Measurements from ENCODE around the gene MAP3K21. TPM values are rescaled to one million over a fixed set of nuclear protein-coding genes. Genes with fewer than 3 reads are reported as not detected.

Gene MAP3K21
- total and polyA plus RNA-seq, 2 of the 8 experiments (the other 6 are each of a cell fraction or from before 2014, with no cell fraction given) = 21.2 to 21.8 TPM

DNA sequence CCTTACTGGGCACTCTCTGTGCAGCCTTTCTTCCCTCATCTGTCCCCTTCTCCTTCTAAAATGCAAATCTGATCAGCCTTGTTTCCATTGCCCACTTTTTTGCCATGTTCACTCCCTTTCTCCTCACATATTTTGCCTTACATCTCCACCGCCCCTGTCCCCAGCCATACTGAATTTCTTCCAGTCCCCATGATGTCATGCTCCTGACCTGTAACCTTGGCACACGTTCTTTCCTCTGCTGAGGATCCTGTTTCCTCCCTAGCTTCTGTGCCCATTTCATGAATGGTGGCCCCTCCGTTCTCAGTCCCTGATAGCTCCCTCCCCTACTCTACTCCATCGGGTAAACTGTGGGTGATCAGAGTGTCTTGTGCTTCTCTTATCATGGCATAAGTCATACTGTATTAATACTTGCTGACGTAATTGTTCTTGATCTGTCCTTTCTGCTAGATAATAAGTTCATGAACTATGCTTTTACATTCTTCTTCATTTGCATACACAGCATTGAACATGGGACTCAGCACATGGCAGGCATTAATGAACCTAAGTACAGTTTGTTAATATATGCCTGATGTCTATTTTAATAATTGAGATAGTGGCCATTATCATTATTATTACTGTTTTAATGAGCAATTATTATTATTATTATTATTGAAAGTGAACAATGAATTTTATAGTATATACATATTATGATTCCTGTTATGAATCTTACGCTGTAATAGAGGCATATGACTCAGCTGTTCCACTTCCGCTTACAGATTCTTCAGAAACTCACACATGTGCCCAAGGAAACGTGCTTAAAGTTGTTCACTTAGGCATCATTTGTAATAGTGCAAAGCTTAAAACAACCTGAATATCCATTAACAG is 28.5 kb downstream of the MAP3K21 start:
- 88% methylated on average over 8 of the region's 8 CpGs; no CpG with 5 or more reads in 1 of the 2 experiments for WGBS, 2 experiments (ENCODE audit: extremely low coverage in 1 of 2, insufficient coverage in 1 of 2, insufficient read length in 1 of 2, insufficient replicate concordance in 2 of 2, low coverage in 1 of 2, low lambda C conversion rate in 2 of 2, missing lambda C conversion rate in 1 of 2)
- Histone ChIP-seq H3K23me2 (ENCODE audit: low read depth, low read length) (no peaks in the 10 kb centered on the region), H3K4me3 (ENCODE audit: extremely low read depth in 1 of 4, insufficient read depth in 2 of 4, low read depth in 3 of 4, low read length in 4 of 4) (no peak overlapping the region), H2BK5ac (ENCODE audit: low read depth, low read length) (no peak overlapping the region), H4K91ac (replicated peaks; ENCODE audit: insufficient read length, low read length) (no peak overlapping the region), H3K79me2 (ENCODE audit: control insufficient read depth in 1 of 2, insufficient read depth in 2 of 2, low read length in 2 of 2) (no peaks in the 10 kb centered on the region), H2AFZ (ENCODE audit: low read length) (no peak overlapping the region), H3K27ac (ENCODE audit: low read depth, low read length) (no peak overlapping the region), H3K4ac (replicated peaks; ENCODE audit: insufficient read length, low read depth, low read length) (no peak overlapping the region), H3K14ac (ENCODE audit: insufficient read length) (no peak overlapping the region), H3K18ac (ENCODE audit: extremely low read depth, low read length) (no peak overlapping the region), H2BK15ac (ENCODE audit: low read length) (no peak overlapping the region), H3K79me1 (ENCODE audit: low read depth, low read length) (no peaks in the 10 kb centered on the region), H4K8ac (ENCODE audit: extremely low read depth, insufficient read depth, low read length) (no peak overlapping the region), H2BK120ac (replicated peaks; ENCODE audit: low read depth, low read length) (no peak overlapping the region), H3K4me1 (replicated peaks in 1 of 4; ENCODE audit: control insufficient read depth in 3 of 4, insufficient read depth in 4 of 4, low read length in 3 of 4) (no peaks in the 10 kb centered on the region), H3K4me2 (ENCODE audit: insufficient read depth in 1 of 2, low read depth in 2 of 2, low read length in 2 of 2) (no peak overlapping the region), H3K56ac (replicated peaks; ENCODE audit: insufficient read length, low read depth, low read length) (no peak overlapping the region), H3K27me3 (replicated peaks in 1 of 4; ENCODE audit: control insufficient read depth in 3 of 4, extremely low read depth in 1 of 4, insufficient read depth in 3 of 4, low read length in 3 of 4) (no peaks in the 10 kb centered on the region), H3K9ac (replicated peaks in 1 of 4; ENCODE audit: extremely low read depth in 1 of 4, low read depth in 3 of 4, low read length in 3 of 4) (no peak overlapping the region), H2BK12ac (ENCODE audit: low read depth, low read length) (no peak overlapping the region), H4K5ac (ENCODE audit: insufficient read length, low read depth, low read length) (no peak overlapping the region), H3K23ac (ENCODE audit: insufficient read length) (no peak overlapping the region), H2BK20ac (ENCODE audit: low read length) (no peak overlapping the region), H4K20me1 (replicated peaks in 1 of 2; ENCODE audit: control insufficient read depth in 1 of 2, insufficient read depth in 2 of 2, low read length in 2 of 2) (no peaks in the 10 kb centered on the region), H3K9me3 (ENCODE audit: insufficient read depth in 2 of 2, low read depth in 1 of 2, low read length in 1 of 2) (no peaks in the 10 kb centered on the region), H2AK5ac (ENCODE audit: low read depth, low read length) (no peak overlapping the region), H3K36me3 (ENCODE audit: control insufficient read depth in 2 of 4, insufficient read depth in 4 of 4, low read length in 3 of 4) (peaks cover 0 to 9% (median 1%) of the 10 kb centered on the region in 4 experiments; a peak in 3 of 8 replicates)
- FAIRE-seq (no peak), DNase-seq (ENCODE audit: low read depth in 1 of 2, low spot score in 2 of 2) (no peak)
- ChIA-PET CTCF (ENCODE audit: partially characterized antibody) (interaction anchor here (1.5 to 2.1 kb wide), 2 partner anchors 9 to 10 kb away, joined by 4 to 8 read pairs; no protein-coding TSS in a partner anchor), POLR2A (ENCODE audit: partially characterized antibody) (interaction anchor here (1.0 kb wide), 1 partner anchor 24 kb away, joined by 3 read pairs; no protein-coding TSS in a partner anchor)
- no peak for TF ChIP-seq EGR1 (IDR thresholded peaks at IDR 0.05; ENCODE audit: borderline replicate concordance, low read depth, low read length)
- TF ChIP-seq SIRT6 (IDR thresholded peaks at IDR 0.05; ENCODE audit: low read length) = no peak
- no peak for TF ChIP-seq GTF2F1 (IDR thresholded peaks at IDR 0.05; ENCODE audit: borderline replicate concordance, low read depth, low read length)
- TF ChIP-seq SP2 (IDR thresholded peaks at IDR 0.05; ENCODE audit: low read length) = no peak
- TF ChIP-seq RXRA (IDR thresholded peaks at IDR 0.05; ENCODE audit: insufficient read depth, low read depth, low read length) = no peak
- TF ChIP-seq BCL11A (IDR thresholded peaks at IDR 0.05; ENCODE audit: low read depth in 2 of 2, low read length in 2 of 2) = no peak
- no peak for TF ChIP-seq CBX5 (IDR thresholded peaks at IDR 0.05; ENCODE audit: low read depth, low read length)
- no peak for TF ChIP-seq EZH2 (IDR thresholded peaks at IDR 0.05; ENCODE audit: low read depth, low read length, severe bottlenecking)
- no peak for TF ChIP-seq TBP (IDR thresholded peaks at IDR 0.05; ENCODE audit: low read depth, low read length)
- TF ChIP-seq RFX5 (IDR thresholded peaks at IDR 0.05; ENCODE audit: borderline replicate concordance, low read depth, low read length) = no peak
- TF ChIP-seq CREB1 (IDR thresholded peaks at IDR 0.05) = no peak
- no peak for TF ChIP-seq SP4 (IDR thresholded peaks at IDR 0.05; ENCODE audit: low read length)
- no peak for TF ChIP-seq PHF8 (conservative IDR thresholded peaks at IDR 0.05; ENCODE audit: low read depth, low read length)

Measured in H1 (cell line).